ENCODE measurements around the gene VPS51.
"Not testable (repeated sequence)": the region's sequence is repeated elsewhere in the genome, so short reads cannot be mapped to it uniquely, and the experiment has no call there.

- not testable (repeated sequence) for TF ChIP-seq ZNF384 (IDR thresholded peaks at IDR 0.05); BHLHE40 (IDR thresholded peaks at IDR 0.05; ENCODE audit: borderline replicate concordance); ELF4 (IDR thresholded peaks at IDR 0.05); TARDBP (IDR thresholded peaks at IDR 0.05); FOXM1 (IDR thresholded peaks at IDR 0.05; ENCODE audit: borderline replicate concordance); L3MBTL2 (conservative IDR thresholded peaks at IDR 0.05); FOXA1 (IDR thresholded peaks at IDR 0.05); SP1 (IDR thresholded peaks at IDR 0.05); NFRKB (IDR thresholded peaks at IDR 0.05); FOXK2 (IDR thresholded peaks at IDR 0.05); PKNOX1 (IDR thresholded peaks at IDR 0.05); SUZ12 (IDR thresholded peaks at IDR 0.05); ARNT (IDR thresholded peaks at IDR 0.05)
Measured at GRCh38 chr11:65118891-65119669, 23.1 kb downstream of the VPS51 start.

All from HEK293T (cell line).